Measurements from ENCODE around the gene NRXN2.

DNA sequence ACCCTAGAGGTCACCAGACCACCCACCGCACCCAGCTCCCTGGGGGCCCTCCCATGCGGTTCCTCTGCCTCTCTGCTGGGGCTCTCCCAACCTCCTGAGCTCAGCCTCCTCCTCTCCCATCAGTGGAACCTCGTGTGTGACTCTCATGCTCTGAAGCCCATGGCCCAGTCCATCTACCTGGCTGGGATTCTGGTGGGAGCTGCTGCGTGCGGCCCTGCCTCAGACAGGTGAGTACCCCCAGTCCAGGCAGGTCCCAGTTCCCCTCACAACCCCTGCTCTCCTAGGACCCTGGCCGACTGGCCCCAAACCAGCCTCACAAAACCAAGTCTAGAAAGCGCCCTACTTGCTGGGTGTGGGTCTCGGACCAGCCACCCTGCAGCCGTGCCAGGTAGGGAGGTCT lies 130.3 kb downstream of the NRXN2 start:
- TF ChIP-seq CTCF (IDR thresholded peaks at IDR 0.05) (no peak), POLR2A (IDR thresholded peaks at IDR 0.05) (no peak), POLR2AphosphoS5 (IDR thresholded peaks at IDR 0.05) (no peak), EP300 (IDR thresholded peaks at IDR 0.05) (no peak)
